ENCODE data around the gene ITGA5.

Gene ITGA5

DNA sequence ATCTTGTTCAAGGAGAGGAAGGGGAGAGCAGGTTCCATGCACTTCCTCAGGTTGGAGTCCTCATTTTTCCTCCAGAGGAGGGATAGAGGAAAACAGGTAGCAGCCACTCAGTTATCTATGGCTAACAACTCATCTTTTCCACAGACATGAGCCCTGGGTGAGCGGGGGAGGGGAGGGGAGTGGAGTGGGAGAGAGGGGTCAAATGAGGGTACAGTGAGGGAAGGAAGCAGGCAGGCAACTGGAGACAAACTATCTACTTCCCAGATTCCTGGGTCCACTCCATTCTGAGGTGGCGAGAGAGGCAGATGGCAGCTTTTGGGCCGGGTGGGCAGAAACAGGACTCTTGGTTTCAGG is 32.0 kb downstream of the ITGA5 start:
- no peak for DNase-seq

- DNase-seq, result no peak
Observed at GRCh38 chr12:54386403-54387113, 32.5 kb downstream of the ITGA5 start.

GRCh38 chr12:54385251-54385914 is 33.7 kb downstream of the ITGA5 start:
- no peak for DNase-seq

GRCh38 chr12:54384591-54385041 is 34.5 kb downstream of the ITGA5 start, which contains the start of gene ZNF385A:
Gene ZNF385A, minus strand, starts transcription at chr12:54384733. Its CDS starts 219 bp downstream, at chr12:54384514.
- no peak for DNase-seq

DNA sequence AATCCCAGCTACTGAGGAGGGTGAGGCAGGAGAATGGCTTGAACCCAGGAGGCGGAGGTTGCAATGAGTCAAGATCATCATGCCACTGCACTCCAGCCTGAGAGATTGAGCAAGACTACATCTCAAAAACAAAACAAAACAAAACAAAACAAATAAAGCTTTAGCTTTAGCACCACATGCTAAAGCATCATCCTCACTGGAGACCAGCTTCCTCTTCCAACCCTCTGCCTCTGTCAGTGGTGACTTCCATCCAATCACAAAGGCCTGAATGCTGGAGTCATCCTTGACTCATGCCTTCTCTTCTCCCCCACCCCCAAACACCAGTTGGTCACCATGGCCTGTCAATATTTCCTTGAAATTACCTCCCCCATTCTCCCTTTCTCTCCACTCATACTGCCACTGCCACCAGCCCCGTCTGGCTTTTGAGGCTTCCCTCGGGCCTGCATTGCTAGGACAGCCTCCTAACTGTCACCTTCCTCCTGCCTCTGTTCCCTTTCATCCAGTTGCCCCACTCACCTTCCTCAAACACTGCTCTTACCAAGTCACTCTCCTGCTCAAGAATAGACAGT is 35.9 kb downstream of the ITGA5 start:
- peak; percentile 50 to 59 for DNase-seq

- DNase-seq, result no peak
Observed at GRCh38 chr12:54381136-54381535, 37.9 kb downstream of the ITGA5 start.

DNA sequence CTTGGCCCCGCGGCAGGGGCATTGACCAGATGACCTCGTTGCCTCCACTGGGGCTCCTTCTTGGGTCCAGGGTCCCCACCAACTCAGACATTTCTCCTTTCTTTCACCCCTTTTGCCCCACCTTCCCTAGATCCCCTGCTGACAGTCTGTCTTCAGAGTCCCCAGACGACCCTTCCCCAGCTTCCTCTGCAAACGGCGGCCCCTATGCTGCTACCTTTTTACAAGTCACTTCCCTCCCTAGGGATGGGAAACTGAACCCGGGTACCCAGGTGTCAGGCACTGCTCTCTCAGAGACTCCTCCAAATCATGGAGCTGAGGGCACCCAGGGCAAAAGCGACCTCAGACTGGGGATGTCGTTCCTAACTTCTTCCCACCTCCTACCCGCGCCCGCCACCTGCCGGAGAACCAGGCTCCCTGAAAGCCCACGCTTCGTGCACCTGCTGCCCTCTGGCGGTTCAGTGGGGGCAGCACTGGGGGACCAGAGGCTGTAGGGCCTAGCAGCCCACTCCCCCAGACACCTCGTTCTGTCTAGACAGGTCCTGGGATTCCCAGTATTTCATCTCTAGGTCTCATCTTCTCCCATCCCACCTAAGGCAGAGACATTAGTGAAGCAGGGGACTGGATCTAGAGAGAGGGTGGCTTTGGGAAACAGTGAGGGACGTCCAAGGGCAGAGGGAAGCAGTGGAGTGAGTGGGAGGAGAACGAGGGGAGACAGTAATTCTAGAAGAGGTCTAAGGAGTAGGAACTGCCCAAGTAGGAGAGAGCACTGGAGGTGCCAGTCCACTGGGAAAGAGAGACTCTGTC is 39.5 kb downstream of the ITGA5 start:
- peak; percentile 95 to 97 for DNase-seq

GRCh38 chr12:54378796-54379397 is 40.2 kb downstream of the ITGA5 start:
- DNase-seq, result peak in 1 of 2 experiments; percentile 62

DNA sequence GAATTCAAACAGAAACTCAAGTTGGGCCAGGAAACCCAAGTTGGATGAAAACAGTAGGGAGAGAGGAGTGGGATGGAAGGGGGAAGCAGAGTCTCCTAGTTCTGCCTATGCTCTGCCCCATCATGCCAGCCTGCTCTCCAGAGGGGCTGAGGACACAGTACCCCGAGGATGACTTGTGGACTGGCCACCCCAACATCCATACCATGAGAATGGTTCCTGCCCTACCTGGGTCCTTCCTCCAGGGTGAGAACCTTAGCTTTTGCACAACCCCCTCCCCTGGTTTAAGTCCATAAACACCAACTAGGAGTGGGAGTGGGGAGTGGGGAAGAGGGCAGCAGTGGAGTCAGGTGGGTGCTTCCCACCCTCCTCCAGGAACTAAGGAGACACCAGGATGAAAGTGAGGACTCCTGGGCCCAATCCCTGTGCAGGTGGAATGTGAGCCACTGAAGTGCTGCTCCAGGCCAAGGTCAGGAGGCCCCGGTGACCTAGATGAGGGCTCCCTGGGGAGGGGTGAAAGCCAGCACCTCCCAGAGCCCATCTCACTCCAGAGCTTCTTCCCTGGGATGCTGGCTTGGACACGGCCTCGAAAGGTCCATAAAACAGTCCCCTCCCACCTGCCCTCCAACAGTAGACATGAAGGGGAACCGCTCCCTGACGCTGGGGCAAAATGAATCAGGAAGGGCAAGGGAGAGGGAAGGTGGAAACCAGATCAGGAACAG is 41.1 kb downstream of the ITGA5 start:
- DNase-seq, result no peak

DNA sequence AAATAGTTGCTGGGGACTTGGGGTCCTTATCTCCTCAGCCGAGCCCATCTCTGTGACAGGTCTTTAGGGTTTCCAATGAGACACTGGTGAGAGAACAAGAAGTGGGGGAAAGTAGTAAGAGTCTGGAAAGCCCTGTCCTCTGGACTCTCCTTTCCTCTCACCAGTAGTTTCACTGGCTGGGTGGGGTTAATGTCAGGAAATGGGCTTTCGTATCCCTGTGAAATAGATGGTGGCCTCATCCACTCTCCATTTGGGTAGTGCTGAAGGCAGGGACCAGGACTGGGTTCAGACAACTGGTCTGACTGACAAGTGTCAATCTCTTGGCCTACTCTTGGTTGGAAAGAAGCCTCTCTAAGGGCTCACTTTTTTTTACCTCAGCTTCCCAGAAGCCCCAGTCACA is 42.1 kb downstream of the ITGA5 start:
- DNase-seq, result no peak

GRCh38 chr12:54376596-54376995 is 42.5 kb downstream of the ITGA5 start:
- no peak for DNase-seq

- DNase-seq, result no peak
Observed at GRCh38 chr12:54375259-54375579, 43.8 kb downstream of the ITGA5 start.

- DNase-seq, result no peak
Observed at GRCh38 chr12:54374562-54375258, 44.4 kb downstream of the ITGA5 start.

DNA sequence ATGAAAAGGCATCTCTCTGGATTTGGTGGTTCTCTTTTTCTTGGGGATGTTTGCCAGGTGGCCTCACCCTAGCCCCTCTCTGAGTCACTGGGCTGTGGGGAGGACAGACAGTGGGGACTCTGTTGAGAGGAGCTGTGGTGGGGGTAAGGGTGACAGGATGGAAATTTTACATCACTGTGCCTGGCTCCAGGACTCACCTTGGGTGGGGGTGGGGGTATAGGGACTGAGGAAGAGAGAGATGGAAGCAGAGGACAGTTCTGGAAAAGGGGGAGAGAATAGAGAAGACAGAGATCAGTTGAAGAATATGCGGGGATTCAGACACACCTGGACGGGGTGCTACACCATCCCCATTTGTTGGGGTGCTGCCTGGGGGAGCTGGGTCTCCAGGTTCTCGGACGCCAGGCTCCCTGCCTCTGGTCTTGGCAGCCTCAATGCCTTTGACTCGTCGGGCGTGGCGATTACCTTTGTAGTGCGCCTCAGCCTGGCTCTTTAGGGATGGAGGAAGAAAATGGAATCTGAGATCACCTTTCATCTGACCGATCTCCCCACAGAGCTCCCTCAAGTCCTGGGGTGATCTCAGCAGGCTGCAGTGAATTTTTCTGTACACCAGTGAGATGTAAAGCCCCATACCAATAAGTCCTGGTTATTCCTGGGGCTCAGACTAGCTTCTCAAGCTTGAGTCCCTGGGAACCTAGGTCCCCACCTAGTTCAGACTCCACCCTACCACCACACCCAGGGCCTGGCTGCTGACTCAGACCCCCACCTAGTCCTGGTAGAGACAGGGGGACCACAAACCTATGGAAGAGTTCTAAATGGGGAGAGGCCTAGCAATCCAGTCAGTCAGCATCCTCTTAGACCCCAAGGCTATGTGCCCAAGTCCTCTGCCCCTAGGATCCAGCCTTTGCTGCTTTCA is 45.2 kb downstream of the ITGA5 start:
- no peak for DNase-seq

DNA sequence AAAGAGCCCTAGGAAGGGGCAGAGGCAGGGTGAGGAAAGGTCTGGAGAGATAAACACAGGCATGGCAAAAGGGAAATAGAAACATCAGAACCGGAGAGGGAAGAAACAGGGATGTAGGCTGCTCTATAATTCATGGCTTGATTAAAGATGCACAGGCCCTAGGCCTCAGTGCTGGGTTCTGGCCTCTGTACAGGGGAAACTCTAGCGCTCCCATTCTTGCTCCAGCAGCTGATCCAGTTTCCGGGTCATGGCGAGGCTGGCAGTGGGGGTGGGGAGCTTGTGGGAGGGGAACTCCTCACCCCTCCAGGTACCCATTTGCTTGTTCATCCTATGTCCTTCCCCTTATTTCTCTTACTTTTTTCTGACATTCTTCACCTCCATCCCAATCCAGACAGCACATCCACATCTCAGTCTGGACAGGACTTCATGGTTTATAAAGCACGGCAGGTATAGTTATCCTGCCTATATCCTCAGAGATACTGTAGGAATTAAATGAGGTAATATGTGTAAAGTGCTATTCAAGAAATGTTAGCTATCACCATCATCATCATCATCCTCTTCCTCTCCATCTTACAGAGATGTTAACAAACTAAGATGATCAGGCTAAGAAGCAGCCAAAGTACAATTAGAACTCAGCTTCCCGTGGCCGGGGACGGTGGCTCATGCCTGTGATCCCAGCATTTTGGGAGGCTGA is 46.8 kb downstream of the ITGA5 start:
- no peak for DNase-seq

GRCh38 chr12:54371328-54372112 is 47.5 kb downstream of the ITGA5 start:
- DNase-seq, result no peak

DNA sequence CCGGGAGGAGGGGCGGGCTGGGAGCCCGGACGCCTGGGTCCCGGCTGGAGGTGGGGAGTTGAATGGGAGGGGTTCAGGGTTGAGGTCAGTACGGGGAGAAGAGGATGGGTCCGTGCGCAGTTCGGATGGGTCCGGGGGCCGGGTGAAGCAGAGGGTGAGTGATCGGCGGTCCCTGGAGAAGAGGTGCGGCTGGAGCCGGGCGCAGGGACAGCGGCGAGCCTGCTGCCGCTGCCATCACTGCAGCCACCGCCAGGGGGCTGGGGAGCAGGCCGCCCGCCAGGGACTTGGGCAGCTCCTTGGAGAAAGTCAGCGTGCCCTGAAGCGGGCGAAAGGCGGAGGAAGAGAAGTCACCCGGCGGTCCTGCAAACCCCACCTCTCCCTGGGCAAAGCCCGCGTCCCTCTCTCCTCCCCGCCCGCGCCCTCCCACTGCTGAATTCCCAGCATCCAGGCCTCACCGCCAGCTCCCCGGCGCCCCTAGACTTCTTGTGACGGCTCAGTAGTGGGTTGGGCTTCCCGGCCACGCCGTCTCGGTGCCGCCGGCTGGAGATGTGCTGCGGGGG is 48.8 kb downstream of the ITGA5 start:
- peak; percentile 59 to 69 for DNase-seq

- no peak for DNase-seq
Observed at GRCh38 chr12:54369597-54370131, 49.4 kb downstream of the ITGA5 start.

Measured in activated T-cell treated with anti-CD3 and anti-CD28 coated beads, Interleukin-2, amount 50 U/mL, for 48 hours (primary cell).